Mesodermal cell (in vitro differentiated cells): ENCODE results near the gene SLC5A4.

ENCODE experiments used
- H3K27ac ChIP-seq: 2 replicates; pipeline ENCODE4 v1.7.0; 2013; ENCODE audit warnings: mild to moderate bottlenecking, low read depth, low read length, moderate library complexity; ENCODE audit not compliant: severe bottlenecking
- H3K36me3 ChIP-seq: 2 replicates; pipeline ENCODE4 v1.7.1; 2013; ENCODE audit warnings: mild to moderate bottlenecking, low read length, moderate library complexity; ENCODE audit not compliant: control insufficient read depth, insufficient read depth
- H3K4me1 ChIP-seq: one replicate; pipeline ENCODE4 v1.7.1; 2013; ENCODE audit warnings: mild to moderate bottlenecking, low read length; ENCODE audit not compliant: insufficient read depth, control insufficient read depth, poor library complexity, severe bottlenecking
- H3K4me3 ChIP-seq: 2 replicates; pipeline ENCODE4 v1.7.0; 2013; ENCODE audit warnings: low read length, control low read depth, mild to moderate bottlenecking; ENCODE audit not compliant: insufficient read depth, poor library complexity, severe bottlenecking; ENCODE audit errors: extremely low read depth
- H3K9me3 ChIP-seq: 2 replicates; pipeline ENCODE4 v1.7.1; 2013; ENCODE audit warnings: mild to moderate bottlenecking, low read length, moderate library complexity; ENCODE audit not compliant: control insufficient read depth
- WGBS, 2 experiments: methylation state at CpG; one replicate each; pipeline ENCODE4 v1.1.5; 2013; ENCODE audit warnings: missing lambda C conversion rate in 2 of 2; ENCODE audit not compliant: insufficient coverage in 2 of 2; 5-methylcytosine and 5-hydroxymethylcytosine counted together

Gene SLC5A4

DNA sequence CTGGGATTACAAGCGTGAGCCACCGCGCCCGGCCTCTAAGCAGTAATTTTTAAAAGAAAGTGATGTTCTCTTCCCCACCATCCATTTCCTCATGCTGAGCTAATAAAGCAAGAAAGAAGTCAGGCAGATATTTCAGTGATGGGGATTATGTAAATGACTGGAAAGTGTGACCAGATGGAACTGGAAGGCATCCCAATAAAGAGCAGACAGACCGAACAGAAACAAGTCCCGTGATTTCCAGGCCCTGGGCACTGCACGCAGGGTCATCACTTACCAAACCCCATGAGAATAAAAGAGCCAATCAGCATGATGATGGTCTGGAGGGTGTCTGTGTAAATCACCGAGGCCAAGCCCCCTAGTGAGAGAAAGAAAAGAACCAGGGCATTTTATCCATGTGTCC lies 18.2 kb downstream of the SLC5A4 start:
- H3K4me1 ChIP-seq: no peaks in the 10 kb centered on the region
- no peak overlapping the region for H3K27ac ChIP-seq
- H3K9me3 ChIP-seq: no peaks in the 10 kb centered on the region
- H3K36me3 ChIP-seq: no peaks in the 10 kb centered on the region
- no peak overlapping the region for H3K4me3 ChIP-seq
- 100% methylated on average over 1 of the region's 8 CpGs; no CpG with 5 or more reads in 1 of the 2 experiments for WGBS, 2 experiments

DNA sequence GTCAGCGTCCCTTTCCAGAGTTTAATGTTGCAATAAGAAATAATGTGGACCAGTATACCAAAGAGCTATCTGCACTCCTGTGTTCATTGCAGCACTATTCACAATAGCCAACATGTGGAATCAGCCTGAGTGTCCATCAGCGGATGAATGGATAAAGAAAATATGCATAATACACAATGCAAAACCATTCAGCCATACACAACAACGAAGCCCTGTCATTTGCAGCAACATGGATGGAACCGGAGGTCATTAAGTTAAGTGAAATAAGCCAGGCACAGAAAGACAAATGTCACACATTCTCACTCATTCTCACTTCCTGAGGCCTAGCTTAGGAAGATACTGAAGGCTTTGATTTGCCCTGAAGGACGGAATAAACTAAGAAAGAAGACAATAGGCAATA lies 22.1 kb downstream of the SLC5A4 start:
- Histone ChIP-seq H3K27ac (no peak overlapping the region), H3K9me3 (no peaks in the 10 kb centered on the region), H3K4me1 (no peaks in the 10 kb centered on the region), H3K4me3 (no peak overlapping the region), H3K36me3 (no peaks in the 10 kb centered on the region)
- 94 to 100% methylated on average over 2 of the region's 5 CpGs for WGBS, 2 experiments

DNA sequence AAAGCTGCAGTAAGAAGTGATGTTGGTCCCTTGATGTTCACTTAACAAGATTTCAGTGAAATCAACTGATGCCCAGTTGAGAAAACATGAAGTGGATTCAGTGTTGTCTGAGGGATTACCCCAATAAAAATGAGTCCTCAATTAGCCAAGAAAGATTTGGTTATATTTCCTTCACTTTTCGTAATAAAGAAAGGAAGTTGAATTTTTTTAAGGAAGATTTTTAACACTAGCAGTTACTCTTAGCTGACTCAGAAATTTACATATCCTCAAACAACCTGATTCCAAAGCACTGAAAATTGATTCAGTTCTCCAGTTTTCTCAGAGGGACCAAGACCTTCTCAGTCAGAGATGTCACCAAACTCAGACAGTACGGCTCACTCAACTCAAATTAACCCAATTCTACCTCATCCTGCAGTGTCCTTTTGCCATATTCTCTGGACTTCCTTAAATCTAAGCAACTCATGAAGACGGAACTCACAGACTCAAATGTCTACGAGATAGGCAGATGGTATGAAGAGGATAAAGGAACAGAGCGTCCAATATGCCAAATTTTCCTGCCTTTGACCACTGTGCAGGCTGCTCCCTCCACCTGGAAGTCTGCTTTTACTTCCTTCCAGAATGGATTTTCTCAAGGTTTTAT lies 22.8 kb downstream of the SLC5A4 start:
- Histone ChIP-seq H3K27ac (no peak overlapping the region), H3K36me3 (no peaks in the 10 kb centered on the region), H3K9me3 (no peaks in the 10 kb centered on the region), H3K4me3 (no peak overlapping the region), H3K4me1 (no peaks in the 10 kb centered on the region)
- WGBS, 2 experiments: 88 to 100% methylated on average over 2 to 4 of the region's 5 CpGs

DNA sequence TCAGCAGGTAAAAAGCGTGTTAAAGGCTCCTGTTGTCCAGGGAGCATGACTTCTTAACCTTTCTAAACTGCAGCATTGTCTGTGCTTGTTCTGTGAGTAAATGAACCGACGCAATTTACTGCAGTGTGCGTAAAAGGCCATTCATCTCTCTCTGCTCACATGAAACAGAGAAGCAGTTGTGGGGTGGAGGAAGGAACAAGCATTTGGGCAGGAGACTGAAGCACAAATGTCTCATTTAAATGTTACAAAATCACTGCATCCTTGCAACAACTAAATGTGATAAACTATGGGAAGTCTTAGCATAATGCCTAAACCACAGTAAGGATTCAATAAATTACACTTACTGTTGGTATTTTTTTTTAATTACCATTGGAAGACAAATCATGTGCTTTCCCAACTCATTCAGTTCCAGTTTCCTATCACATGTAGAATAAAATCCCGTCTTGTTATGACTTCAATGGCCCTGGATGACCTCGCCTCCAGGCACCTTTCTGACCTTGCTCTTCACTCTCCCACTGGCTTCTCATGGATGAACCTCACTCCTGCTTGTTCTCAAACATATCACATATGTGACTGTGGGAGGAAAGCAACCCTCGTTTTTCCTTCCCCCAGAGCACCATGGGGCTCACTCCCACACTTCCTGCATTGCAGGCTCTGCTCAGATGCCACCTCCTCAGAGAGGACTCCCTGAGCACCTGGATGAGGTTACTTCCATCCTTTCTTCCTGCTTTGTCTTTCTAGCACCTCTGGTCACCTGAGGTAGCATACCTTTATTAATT lies 28.6 kb downstream of the SLC5A4 start:
- Histone ChIP-seq H3K27ac (no peak overlapping the region), H3K4me3 (no peak overlapping the region), H3K9me3 (no peaks in the 10 kb centered on the region), H3K4me1 (no peaks in the 10 kb centered on the region), H3K36me3 (no peaks in the 10 kb centered on the region)
- 66 to 73% methylated on average over 3 to 5 of the region's 7 CpGs for WGBS, 2 experiments

DNA sequence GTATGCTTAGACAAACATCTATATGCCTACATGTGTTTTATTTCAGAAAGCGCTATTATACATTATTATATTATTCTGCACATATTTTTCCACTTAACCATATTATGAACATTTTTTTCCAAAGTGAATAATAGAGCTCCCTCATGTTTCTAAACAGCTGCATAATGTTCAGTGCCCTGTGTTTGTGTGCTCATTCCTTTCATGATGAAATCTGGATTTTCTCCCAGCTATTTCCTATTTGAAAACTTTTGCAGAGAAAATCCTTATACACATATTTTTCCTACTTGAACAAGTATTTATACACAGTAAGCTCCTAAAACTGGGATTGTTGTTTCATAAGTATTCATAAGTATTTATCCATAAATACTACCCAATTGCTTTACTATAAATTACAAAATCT lies 32.2 kb downstream of the SLC5A4 start:
- no CpG with 5 or more reads among the region's 1 CpG for WGBS, 2 experiments
- H3K36me3 ChIP-seq: no peaks in the 10 kb centered on the region
- no peak overlapping the region for H3K4me3 ChIP-seq
- no peaks in the 10 kb centered on the region for H3K9me3 ChIP-seq
- no peaks in the 10 kb centered on the region for H3K4me1 ChIP-seq
- no peak overlapping the region for H3K27ac ChIP-seq

DNA sequence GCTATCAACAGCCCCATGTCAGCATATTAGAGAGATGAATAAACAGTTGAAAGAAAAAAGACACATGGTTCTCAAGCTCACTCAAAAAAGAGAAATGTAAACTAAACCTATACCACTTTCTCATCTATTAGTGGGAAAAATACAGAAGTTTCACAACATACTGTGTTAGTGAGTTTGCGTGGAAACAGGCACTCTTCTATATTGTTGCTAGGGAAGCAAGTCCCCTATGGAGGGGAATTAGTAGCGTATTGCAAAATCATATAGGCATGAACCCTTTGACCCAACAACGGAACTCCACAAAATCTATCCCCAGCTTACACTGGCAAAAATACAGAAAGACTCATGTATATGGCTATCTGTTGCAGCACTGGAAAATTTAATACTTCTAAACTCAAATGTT lies 36.1 kb downstream of the SLC5A4 start:
- Histone ChIP-seq H3K4me3 (no peak overlapping the region), H3K9me3 (no peaks in the 10 kb centered on the region), H3K36me3 (no peaks in the 10 kb centered on the region), H3K4me1 (no peaks in the 10 kb centered on the region), H3K27ac (no peak overlapping the region)
- WGBS, 2 experiments: no CpG with 5 or more reads among the region's 3 CpGs

DNA sequence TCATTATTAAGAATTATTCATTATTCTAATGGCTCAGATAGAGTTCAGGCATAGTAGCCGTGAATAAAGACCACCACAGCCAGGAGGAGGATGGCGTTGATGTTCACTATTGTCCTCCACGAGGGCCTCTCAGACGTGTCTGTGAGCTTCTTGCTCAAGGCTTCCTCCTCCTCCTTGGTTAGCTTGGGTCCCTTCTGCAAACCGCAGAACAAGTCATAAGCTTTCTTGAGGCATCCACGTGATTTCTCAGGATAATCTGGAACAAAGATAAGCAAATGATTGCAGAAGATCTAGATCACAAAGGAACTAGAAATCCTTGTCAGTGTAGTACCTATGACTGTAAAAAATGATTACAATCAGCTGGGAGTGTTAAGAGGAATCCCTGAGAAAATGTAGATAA lies 36.7 kb downstream of the SLC5A4 start:
- Histone ChIP-seq H3K4me3 (no peak overlapping the region), H3K9me3 (no peaks in the 10 kb centered on the region), H3K36me3 (no peaks in the 10 kb centered on the region), H3K4me1 (no peaks in the 10 kb centered on the region), H3K27ac (no peak overlapping the region)
- 87 to 89% methylated on average over 5 to 6 of the region's 6 CpGs for WGBS, 2 experiments

DNA sequence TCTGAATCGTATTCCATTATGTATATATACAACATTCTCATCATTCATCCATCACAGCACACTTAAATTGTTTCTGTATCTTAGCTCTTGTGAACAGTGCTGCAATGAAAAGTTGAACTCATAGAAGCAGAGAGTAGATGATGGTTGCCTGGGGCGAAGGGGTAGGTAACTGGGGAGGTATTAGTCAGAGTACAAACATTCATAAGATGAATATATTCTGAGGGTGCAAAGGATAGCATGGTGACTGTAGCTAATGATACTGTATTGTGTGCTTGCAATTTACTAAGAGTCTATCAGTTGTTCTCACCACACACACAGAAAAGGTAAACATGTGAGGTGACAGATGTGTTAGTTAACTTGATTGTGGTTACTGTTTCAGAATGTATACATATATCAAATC lies 37.7 kb downstream of the SLC5A4 start:
- no peaks in the 10 kb centered on the region for H3K9me3 ChIP-seq
- H3K27ac ChIP-seq: no peak overlapping the region
- H3K4me3 ChIP-seq: no peak overlapping the region
- no CpG with 5 or more reads among the region's 2 CpGs for WGBS, 2 experiments
- no peaks in the 10 kb centered on the region for H3K4me1 ChIP-seq
- no peaks in the 10 kb centered on the region for H3K36me3 ChIP-seq

DNA sequence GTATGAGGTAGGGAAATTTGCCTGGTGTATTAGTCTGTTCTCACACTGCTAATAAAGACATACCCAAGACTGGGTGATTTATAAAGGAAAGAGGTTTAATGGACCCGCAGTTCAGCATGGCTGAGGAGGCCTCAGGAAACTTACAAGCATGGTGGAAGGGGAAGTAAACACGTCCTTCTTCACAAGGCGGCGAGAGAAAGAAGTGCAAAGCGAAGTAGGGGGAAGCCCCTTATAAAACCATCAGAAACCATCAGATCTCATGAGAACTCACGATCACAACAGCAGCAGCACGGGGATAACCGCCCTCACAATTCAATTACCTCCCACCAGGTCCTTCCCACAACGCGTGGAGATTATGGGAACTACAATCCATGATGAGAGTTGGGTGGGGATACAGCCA lies 38.2 kb downstream of the SLC5A4 start:
- H3K4me3 ChIP-seq: no peak overlapping the region
- WGBS, 2 experiments: 82 to 100% methylated on average over 1 to 9 of the region's 10 CpGs
- H3K4me1 ChIP-seq: no peaks in the 10 kb centered on the region
- H3K27ac ChIP-seq: no peak overlapping the region
- no peaks in the 10 kb centered on the region for H3K9me3 ChIP-seq
- no peaks in the 10 kb centered on the region for H3K36me3 ChIP-seq

DNA sequence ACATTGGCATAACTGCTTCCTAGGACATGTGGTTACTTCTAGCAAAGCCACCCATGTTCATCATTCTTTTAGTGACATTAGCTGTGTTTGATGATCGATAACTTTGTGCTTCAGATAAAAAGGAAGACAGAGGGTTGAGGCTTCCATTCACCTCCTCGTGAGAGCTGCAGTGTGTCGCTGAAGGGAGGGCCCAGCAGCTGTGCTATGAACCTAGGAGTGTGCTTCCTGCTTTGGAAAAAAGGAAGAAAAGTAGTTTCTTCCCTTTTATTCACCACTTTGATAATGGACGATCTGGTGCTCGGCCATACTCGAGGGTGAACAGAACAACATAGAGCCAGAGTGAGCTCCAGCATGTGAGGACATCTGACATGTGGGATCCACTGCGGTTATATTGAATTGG lies 44.1 kb downstream of the SLC5A4 start:
- H3K4me3 ChIP-seq: no peak overlapping the region
- 93 to 100% methylated on average over 2 to 3 of the region's 7 CpGs for WGBS, 2 experiments
- H3K36me3 ChIP-seq: no peaks in the 10 kb centered on the region

DNA sequence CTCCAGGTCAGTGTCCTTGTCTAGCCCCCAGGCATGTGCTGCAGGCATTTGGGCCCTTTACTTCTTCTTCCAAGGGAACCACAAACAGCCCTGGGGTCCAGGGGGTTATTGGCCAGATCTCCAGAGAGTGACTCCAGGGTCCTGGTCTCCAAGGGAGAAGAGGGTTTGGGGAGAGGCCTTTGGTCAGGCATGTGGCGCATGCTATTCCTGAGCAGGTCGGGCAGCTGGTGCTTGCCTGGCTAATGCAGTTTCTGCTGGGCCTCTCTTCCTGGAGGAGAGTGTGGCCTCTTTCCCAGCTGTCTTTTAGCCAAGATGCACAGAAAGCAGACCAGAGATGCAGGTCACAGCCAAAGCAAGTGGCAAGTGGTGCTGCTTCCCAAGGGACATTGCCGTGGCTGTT lies 46.5 kb downstream of the SLC5A4 start:
- Histone ChIP-seq H3K4me3 (no peak overlapping the region), H3K27ac (no peak overlapping the region), H3K9me3 (no peaks in the 10 kb centered on the region), H3K4me1 (peaks cover 4% of the 10 kb centered on the region), H3K36me3 (no peaks in the 10 kb centered on the region)
- WGBS, 2 experiments: 88 to 91% methylated on average over 3 of the region's 3 CpGs

More for the DNA sequence above, 44.1 kb downstream of the SLC5A4 start:
- Histone ChIP-seq H3K27ac (no peak overlapping the region), H3K9me3 (no peaks in the 10 kb centered on the region), H3K4me1 (no peaks in the 10 kb centered on the region)
